Left lung (tissue), 10 donors: Measurements from ENCODE around the gene PCNX1. TPM values are rescaled to one million over a fixed set of nuclear protein-coding genes. Genes with fewer than 3 reads are reported as not detected.

ENCODE experiments used
- ATAC-seq: fragments of 200-7000 bp; cut with Tn5 transposase; one replicate; pipeline ENCODE4 v1.9.1; 2020; ENCODE audit warnings: moderate library complexity
- DNase-seq, 4 donors: peaks; one replicate each; pipeline ENCODE4 v3.0.0-alpha.2; 2013 to 2020
- H3K27ac ChIP-seq, 2 donors: fragments of 200-600 bp; sonication (generic) in 1 of 2; one replicate each; pipeline versions ENCODE4 v1.5.0 to v1.8.0; 2020 to 2021
- H3K27me3 ChIP-seq, 2 donors: fragments of 200-600 bp; sonication (generic) in 1 of 2; one replicate each; pipeline versions ENCODE4 v1.5.0 to v1.8.0; 2020 to 2021
- H3K36me3 ChIP-seq, 2 donors: fragments of 200-600 bp; sonication (generic) in 1 of 2; one replicate each; pipeline versions ENCODE4 v1.5.0 to v1.8.0; 2020 to 2021
- H3K4me1 ChIP-seq, 2 donors: fragments of 200-600 bp; one replicate each; pipeline ENCODE4 v1.8.0; 2021
- H3K4me3 ChIP-seq, 2 donors: fragments of 200-600 bp; sonication (generic) in 1 of 2; one replicate each; pipeline versions ENCODE4 v1.5.0 to v1.8.0; 2020 to 2021; ENCODE audit warnings: mild to moderate bottlenecking in 1 of 2
- H3K9me3 ChIP-seq, 2 donors: fragments of 200-600 bp; sonication (generic) in 1 of 2; one replicate each; pipeline versions ENCODE4 v1.5.0 to v1.8.0; 2020 to 2021
- intact Hi-C, 2 donors: fragments of 100-400 bp; cut with DNase I; formaldehyde crosslinking; loops; one replicate each; pipeline versions ENCODE4 v1.11.2 to v1.14.2; 2022
- polyA plus RNA-seq, 6 donors: library from polyadenylated mRNA; unstranded; fragments of 120-200 nt; gene quantifications; one replicate each; pipeline ENCODE4 v1.2.1, GENCODE V29; 2013; ENCODE audit not compliant: insufficient read length in 6 of 6
- total RNA-seq, 2 donors: library from RNA; stranded (reverse); fragmentation: NEBNext Ultra II Directional; extraction: Animal tissue kit (Norgen Biotek cat#: 25700); gene quantifications; one replicate each; pipeline ENCODE4 v1.2.1, GENCODE V29; 2021
- TF ChIP-seq, protein P1 (sequence below), 2 donors: fragments of 200-600 bp; sonication (generic) in 1 of 2; IDR thresholded peaks; one replicate each; pipeline versions ENCODE4 v1.5.0 to v1.8.0; 2021; ENCODE audit warnings: antibody characterized with exemption in 2 of 2
- donor health status: DM: no; HTN: yes; CAD: no.
- donor health status: DM: no; HTN: no; CAD: no.

PCNX1 gene
- total and polyA plus RNA-seq, 8 donors: 36.9 to 65.8 (median 49.6) TPM

DNA sequence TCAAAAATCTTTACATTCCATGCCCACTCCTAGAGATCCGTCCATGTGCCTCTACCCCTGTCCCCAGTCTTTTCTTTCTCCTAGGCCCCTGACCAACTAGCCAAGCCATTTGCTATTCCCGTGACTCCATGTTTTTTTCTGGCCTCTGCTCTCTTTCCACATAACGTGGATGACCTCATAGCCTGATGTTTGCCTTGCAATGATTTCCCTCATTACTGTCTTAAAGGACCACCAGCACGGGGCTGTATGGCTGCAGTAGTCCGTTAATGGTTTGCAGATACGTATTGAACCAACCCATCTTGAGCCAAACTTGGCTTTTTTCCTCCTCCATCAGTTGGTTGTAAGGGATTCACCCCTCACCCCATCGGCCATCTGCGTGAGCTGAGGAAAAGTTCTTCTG, 226.0 kb downstream of the PCNX1 start:
- intact Hi-C loops: no loop called here
- Histone ChIP-seq H3K9me3 (no peaks in the 10 kb centered on the region), H3K27me3 (no peaks in the 10 kb centered on the region), H3K4me3 (no peak overlapping the region), H3K4me1 (no peaks in the 10 kb centered on the region), H3K27ac (no peak overlapping the region), H3K36me3 (no peaks in the 10 kb centered on the region)
- ATAC-seq (no peak), DNase-seq (no peak)
- TF ChIP-seq, protein P1, sequence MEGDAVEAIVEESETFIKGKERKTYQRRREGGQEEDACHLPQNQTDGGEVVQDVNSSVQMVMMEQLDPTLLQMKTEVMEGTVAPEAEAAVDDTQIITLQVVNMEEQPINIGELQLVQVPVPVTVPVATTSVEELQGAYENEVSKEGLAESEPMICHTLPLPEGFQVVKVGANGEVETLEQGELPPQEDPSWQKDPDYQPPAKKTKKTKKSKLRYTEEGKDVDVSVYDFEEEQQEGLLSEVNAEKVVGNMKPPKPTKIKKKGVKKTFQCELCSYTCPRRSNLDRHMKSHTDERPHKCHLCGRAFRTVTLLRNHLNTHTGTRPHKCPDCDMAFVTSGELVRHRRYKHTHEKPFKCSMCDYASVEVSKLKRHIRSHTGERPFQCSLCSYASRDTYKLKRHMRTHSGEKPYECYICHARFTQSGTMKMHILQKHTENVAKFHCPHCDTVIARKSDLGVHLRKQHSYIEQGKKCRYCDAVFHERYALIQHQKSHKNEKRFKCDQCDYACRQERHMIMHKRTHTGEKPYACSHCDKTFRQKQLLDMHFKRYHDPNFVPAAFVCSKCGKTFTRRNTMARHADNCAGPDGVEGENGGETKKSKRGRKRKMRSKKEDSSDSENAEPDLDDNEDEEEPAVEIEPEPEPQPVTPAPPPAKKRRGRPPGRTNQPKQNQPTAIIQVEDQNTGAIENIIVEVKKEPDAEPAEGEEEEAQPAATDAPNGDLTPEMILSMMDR (IDR thresholded peaks at IDR 0.05): no peak

DNA sequence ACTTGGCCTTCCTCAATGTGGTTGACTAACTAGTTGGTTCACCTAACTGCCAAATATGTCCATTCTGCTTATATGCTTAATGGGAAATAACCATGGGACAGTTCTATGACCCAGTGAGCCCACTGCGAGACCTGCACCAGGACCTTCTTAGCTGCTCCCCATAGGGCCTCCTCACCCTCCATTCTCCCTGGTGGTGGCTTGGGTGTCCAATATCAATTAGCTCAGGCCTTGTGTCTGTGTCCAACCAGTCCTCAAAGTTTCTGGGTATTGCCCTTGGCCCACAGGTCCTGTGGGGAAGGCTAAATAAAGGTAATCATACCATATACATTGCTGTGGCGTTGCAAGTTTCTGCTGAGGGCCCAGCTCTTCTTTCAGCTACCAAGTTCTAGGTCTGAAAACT, 228.2 kb downstream of the PCNX1 start:
- Histone ChIP-seq H3K4me1 (peaks cover 0 to 4% of the 10 kb centered on the region in 2 donors), H3K4me3 (no peak overlapping the region), H3K27ac (no peak overlapping the region), H3K36me3 (no peaks in the 10 kb centered on the region), H3K27me3 (no peaks in the 10 kb centered on the region), H3K9me3 (no peaks in the 10 kb centered on the region)
- intact Hi-C loops: loop anchor here in 1 of 2 donors (5.0 kb wide), 1 partner anchor 617 kb away; no protein-coding TSS in a partner anchor
- ATAC-seq (no peak), DNase-seq (no peak)
- TF ChIP-seq, protein P1 (IDR thresholded peaks at IDR 0.05): no peak

DNA sequence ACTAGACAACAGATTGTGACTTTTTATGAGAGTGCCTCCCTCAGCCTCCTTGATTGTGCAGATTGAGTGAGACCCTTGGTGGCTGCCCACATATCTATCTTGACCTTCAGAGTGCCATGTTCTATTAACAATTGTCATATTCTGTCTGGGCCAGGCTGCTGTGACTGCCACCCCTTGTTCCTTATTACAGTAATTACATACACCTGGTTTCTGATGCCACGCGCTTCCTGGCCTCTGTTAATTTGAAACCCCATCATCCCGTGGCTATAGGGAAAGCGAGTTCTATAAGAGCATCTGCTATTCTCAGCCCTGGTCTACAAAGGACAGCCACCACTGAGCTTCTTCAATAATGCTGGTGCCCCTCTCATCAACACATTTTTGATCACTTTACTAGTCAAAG, 228.7 kb downstream of the PCNX1 start:
- DNase-seq: no peak
- Histone ChIP-seq H3K27ac (no peak overlapping the region), H3K27me3 (no peaks in the 10 kb centered on the region), H3K36me3 (no peaks in the 10 kb centered on the region), H3K4me1 (peaks cover 0 to 6% of the 10 kb centered on the region in 2 donors), H3K9me3 (no peaks in the 10 kb centered on the region), H3K4me3 (no peak overlapping the region)
- TF ChIP-seq, protein P1 (IDR thresholded peaks at IDR 0.05): no peak
- ATAC-seq: no peak
- intact Hi-C loops: loop anchor here in 1 of 2 donors (5.0 kb wide), 1 partner anchor 616 kb away; no protein-coding TSS in a partner anchor

DNA sequence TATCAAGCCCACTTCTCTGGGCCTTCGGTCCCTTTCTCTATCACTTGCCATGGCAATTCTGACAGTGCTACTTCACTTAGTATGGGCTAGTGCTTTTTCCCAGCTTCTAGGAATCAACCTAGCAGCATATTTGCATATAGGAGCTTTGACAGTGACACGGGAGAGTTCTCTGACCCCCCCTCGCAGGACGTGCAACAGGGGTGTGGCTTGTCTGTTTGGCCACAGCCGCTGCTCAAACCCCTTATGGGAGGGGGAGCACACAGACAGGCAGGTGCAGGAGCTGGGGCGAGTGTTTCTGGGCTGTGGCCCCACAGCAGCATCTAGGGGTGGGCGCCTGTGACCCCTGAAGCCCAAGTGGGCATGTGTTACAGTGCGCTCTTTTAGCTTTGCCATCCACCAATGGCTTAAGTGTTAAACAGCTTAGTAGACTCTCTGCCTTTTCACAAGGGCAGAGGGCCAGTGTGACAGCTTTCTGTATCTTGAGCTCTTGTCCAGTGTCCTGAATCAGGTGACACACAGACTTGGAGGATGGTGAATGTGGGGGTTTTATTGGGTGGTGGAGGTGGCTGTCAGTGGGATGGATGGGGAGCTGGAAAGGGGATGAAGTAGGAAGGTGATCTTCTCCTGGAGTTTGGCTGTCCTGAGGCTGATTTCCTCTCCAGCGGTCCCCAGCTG, 229.3 kb downstream of the PCNX1 start:
- TF ChIP-seq, protein P1 (IDR thresholded peaks at IDR 0.05): no peak
- no peak for DNase-seq
- Histone ChIP-seq H3K27me3 (no peaks in the 10 kb centered on the region), H3K36me3 (no peaks in the 10 kb centered on the region), H3K4me3 (no peak overlapping the region), H3K27ac (no peak overlapping the region), H3K9me3 (no peaks in the 10 kb centered on the region), H3K4me1 (peaks cover 0 to 12% of the 10 kb centered on the region in 2 donors)
- intact Hi-C loops: loop anchor here in 1 of 2 donors (5.0 kb wide), 1 partner anchor 616 kb away; no protein-coding TSS in a partner anchor
- no peak for ATAC-seq

DNA sequence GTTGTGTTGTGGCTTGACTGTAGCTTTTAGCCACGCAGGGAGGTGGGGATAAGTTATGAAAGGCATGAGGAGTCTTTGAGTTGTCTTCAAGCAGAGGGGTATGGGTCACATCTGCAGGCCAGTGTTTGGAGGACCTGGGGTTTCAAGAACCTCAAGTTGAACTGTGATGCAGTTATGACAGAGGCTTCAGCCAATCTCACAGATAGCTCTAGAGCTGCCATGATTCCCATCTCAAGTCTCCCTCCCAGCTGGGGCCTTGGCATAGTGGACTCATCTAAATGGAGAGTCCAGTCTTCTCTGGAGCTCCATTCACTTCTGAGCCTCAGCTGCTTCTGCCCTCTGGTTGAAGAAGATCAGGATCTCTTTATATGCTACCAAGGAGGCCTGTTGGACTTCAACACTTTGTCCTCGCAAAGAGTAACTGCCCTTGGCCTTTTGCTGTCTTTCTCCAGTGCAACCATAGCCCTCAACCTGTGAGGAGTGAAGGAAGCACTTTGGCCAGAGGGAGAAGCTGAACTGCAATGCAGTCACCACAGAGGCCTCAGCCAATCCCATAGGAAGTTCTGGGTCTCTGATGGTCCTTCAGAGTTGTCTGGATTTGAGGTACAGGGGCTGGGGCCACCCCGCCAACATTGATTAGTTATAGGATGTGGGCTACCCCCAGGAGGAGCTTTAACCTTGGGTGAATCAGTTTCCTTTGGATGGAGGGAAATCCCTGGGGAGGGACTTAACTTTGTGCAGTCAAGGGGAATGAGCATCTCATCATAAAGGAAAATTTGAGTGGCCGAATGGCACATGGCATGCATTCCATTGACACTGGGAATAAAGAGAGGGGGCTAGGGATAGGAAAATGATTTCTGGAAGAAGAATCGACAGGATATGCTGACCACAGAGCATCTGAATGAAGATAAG, 230.5 kb downstream of the PCNX1 start:
- Histone ChIP-seq H3K27ac (no peak overlapping the region), H3K9me3 (no peaks in the 10 kb centered on the region), H3K4me1 (peaks cover 0 to 25% of the 10 kb centered on the region in 2 donors), H3K27me3 (no peaks in the 10 kb centered on the region), H3K4me3 (no peak overlapping the region), H3K36me3 (no peaks in the 10 kb centered on the region)
- ATAC-seq: no peak
- intact Hi-C loops: loop anchor here in 1 of 2 donors (5.0 kb wide), 1 partner anchor 615 kb away; no protein-coding TSS in a partner anchor
- TF ChIP-seq, protein P1 (IDR thresholded peaks at IDR 0.05): no peak
- DNase-seq: no peak
